HG03175 (cell line): ENCODE data around the gene YBX3.
"Not testable (repeated sequence)": the region's sequence is repeated elsewhere in the genome, so short reads cannot be mapped to it uniquely, and the experiment has no call there.

Experiments used
- ATAC-seq: cut with Tn5 transposase; IDR thresholded peaks from one replicate; pipeline ENCODE4 v1.9.1; 2021; ENCODE audit warnings: mild to moderate bottlenecking, moderate library complexity; ENCODE audit not compliant: unreplicated experiment

YBX3 gene

GRCh38 chr12:10722905-10723746, at the start of gene YBX3:
Gene YBX3 (minus strand): TSS chr12:10723323. CDS start chr12:10723111, 212 bp downstream.
- peak; percentile 37 for ATAC-seq

GRCh38 chr12:10771132-10771733, 48.1 kb upstream of the YBX3 start:
- ATAC-seq = no peak

- no peak for ATAC-seq
Observed at GRCh38 chr12:10759657-10760056, 36.5 kb upstream of the YBX3 start.

- no peak for ATAC-seq
Observed at GRCh38 chr12:10756194-10756593, 33.1 kb upstream of the YBX3 start.

GRCh38 chr12:10753059-10753458, 29.9 kb upstream of the YBX3 start:
- ATAC-seq = no peak

- no peak for ATAC-seq
Observed at GRCh38 chr12:10750385-10750727, 27.2 kb upstream of the YBX3 start.

- peak; percentile 91 for ATAC-seq
Observed at GRCh38 chr12:10749700-10750384, 26.7 kb upstream of the YBX3 start.

- ATAC-seq = no peak
Observed at GRCh38 chr12:10747730-10748129, 24.6 kb upstream of the YBX3 start.

GRCh38 chr12:10743420-10743819, 20.3 kb upstream of the YBX3 start:
- ATAC-seq = not testable (repeated sequence)

- no peak for ATAC-seq
Observed at GRCh38 chr12:10741845-10742244, 18.7 kb upstream of the YBX3 start.

- ATAC-seq = no peak
Observed at GRCh38 chr12:10740182-10740581, 17.1 kb upstream of the YBX3 start.

GRCh38 chr12:10739157-10740118, 16.3 kb upstream of the YBX3 start:
- no peak for ATAC-seq

- ATAC-seq = no peak
Observed at GRCh38 chr12:10737249-10737648, 14.1 kb upstream of the YBX3 start.

GRCh38 chr12:10736463-10736862, 13.3 kb upstream of the YBX3 start:
- ATAC-seq = no peak

GRCh38 chr12:10735428-10735827, 12.3 kb upstream of the YBX3 start:
- no peak for ATAC-seq

GRCh38 chr12:10732549-10732948, 9.4 kb upstream of the YBX3 start:
- ATAC-seq = no peak

GRCh38 chr12:10732066-10732465, 8.9 kb upstream of the YBX3 start:
- ATAC-seq = no peak

GRCh38 chr12:10730559-10730958, 7.4 kb upstream of the YBX3 start:
- no peak for ATAC-seq

GRCh38 chr12:10728091-10728490, 5.0 kb upstream of the YBX3 start:
- ATAC-seq = no peak

- no peak for ATAC-seq
Observed at GRCh38 chr12:10726945-10727344, 3.8 kb upstream of the YBX3 start.

- ATAC-seq = no peak
Observed at GRCh38 chr12:10725003-10725402, 1.9 kb upstream of the YBX3 start.
